Erythroblast (primary cell): ENCODE measurements around the gene HDAC6.
"Not testable (repeated sequence)": the region's sequence is repeated elsewhere in the genome, so short reads cannot be mapped to it uniquely, and the experiment has no call there.

ENCODE experiments used
- DNase-seq, 2 experiments: peaks; one replicate each; lab custom pipeline; 2025; lab: John Stamatoyannopoulos, UW
- GATA1 ChIP-seq: IDR thresholded peaks from 2 replicates; pipeline ENCODE4 v1.6.1; 2011; ENCODE audit warnings: low read depth, mild to moderate bottlenecking, control low read depth, low read length, moderate library complexity
- POLR2A ChIP-seq: IDR thresholded peaks from 2 replicates; pipeline ENCODE4 v1.6.1; 2011; ENCODE audit warnings: mild to moderate bottlenecking, low read length

The HDAC6 gene

DNA sequence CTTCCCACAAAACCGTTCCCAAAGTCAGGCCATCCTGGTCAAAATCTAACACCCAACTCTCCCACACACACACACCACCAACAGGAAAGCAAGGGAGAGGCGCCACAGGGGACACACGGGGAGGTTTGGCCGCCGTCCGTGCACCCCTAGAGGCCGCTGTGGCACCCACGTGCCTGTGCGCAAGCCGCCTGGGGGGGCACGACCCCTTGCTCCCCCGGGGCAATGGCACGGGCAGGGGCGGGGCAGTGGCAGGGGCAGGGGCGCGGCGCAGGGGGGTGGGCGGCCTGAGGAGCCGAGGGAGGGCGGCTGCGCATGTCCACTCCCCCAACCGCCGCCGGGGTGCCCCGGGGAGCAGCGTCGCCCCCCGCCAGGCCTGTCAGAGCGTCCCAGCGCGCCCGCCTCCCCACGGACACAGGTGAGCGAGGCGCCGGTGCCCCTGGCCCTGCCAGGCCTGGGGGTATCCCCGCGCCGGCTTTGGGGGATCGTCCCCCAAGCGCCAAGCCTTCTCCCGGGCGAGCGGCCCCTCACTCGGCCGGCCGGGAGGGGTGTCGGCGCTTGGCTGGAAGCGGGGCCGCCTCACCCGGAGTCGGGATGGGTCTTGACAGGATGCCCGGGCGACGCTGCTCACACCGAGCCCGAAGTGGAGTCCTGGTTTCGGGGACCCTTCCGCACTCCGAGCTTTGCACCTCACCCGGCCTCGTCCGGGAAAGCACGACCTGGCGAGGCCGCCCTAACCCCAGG, 24.4 kb downstream of the HDAC6 start, which contains the start of gene ERAS:
TSS of gene ERAS (plus strand) at position 379 of the 741 bp plus-strand sequence. CDS start 2,611 bp downstream, outside the sequence.
- TF ChIP-seq GATA1 (no peak), POLR2A (no peak)
- peak in 1 of 2 experiments; percentile 17 for DNase-seq

- DNase-seq, result no peak
- TF ChIP-seq POLR2A (no peak), GATA1 (no peak)
Observed at GRCh38 chrX:48826876-48827653, 25.2 kb downstream of the HDAC6 start.

- no peak for TF ChIP-seq GATA1
- no peak for DNase-seq
Observed at GRCh38 chrX:48827654-48827968, 25.7 kb downstream of the HDAC6 start.

DNA sequence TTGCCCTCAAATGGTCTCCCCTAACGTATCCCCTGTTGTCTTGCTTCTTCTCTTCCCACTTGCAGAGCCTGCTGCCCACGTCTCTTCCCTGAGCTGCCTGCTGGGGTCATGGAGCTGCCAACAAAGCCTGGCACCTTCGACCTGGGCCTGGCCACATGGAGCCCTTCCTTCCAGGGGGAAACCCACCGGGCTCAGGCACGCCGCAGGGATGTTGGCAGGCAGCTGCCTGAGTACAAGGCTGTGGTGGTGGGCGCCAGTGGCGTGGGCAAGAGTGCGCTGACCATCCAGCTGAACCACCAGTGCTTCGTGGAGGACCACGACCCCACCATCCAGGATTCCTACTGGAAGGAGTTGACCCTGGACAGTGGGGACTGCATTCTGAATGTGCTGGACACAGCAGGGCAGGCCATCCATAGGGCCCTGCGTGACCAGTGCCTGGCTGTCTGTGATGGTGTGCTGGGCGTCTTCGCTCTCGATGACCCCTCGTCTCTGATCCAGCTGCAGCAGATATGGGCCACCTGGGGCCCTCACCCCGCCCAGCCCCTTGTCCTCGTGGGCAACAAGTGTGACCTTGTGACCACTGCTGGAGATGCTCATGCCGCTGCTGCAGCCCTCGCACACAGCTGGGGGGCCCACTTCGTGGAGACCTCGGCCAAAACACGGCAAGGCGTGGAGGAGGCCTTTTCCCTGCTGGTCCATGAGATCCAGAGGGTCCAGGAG, 27.3 kb downstream of the HDAC6 start:
- no peak for TF ChIP-seq GATA1
- TF ChIP-seq POLR2A, result no peak
- no peak for DNase-seq

- no peak for DNase-seq
- TF ChIP-seq POLR2A, result no peak
- no peak for TF ChIP-seq GATA1
Observed at GRCh38 chrX:48831136-48831908, 29.5 kb downstream of the HDAC6 start.

DNA sequence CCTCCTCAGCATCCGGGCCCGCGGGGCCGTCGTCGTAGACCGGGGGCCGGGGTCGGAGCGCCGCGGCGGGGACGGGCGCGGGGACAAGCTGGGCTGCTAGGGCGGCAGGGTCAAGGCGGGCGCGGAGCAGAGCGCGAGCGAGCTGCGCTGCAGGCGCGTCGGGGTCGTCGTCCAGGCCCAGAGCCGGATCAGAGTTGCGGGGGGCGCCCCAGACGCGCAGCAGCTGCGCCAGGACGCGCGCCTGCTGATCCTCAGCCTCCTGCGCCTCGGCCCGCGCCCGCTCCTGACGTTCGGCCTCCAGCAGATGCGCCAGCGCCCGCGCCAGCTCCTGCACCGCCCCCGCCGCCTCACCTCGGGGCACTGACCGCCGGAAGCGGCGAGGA, 30.0 kb downstream of the HDAC6 start:
- no peak for DNase-seq
- TF ChIP-seq GATA1 (no peak), POLR2A (no peak)

GRCh38 chrX:48833542-48834138, 31.8 kb downstream of the HDAC6 start:
- DNase-seq, result no peak
- no peak for TF ChIP-seq POLR2A

DNA sequence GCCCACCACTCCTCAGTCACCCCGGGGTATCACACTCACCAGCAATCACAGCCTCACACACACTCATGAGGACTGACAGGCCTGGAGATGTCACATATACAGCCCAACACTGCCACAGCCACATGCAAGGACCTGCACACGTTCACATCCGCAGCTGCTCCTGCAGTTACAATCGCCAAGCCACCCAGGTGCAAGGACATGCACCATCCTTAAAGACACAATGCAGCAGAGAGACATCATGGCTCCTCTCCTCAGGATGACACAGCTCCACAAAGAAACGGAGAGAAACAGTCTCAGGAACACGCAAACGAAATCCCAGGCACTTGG, 32.5 kb downstream of the HDAC6 start:
- DNase-seq, result no peak
- TF ChIP-seq POLR2A, result no peak
- no peak for TF ChIP-seq GATA1

GRCh38 chrX:48835524-48836329, 33.9 kb downstream of the HDAC6 start, which contains the start of gene PCSK1N:
PCSK1N (minus strand) TSS chrX:48835610; CDS start chrX:48835532, 78 bp downstream.
- DNase-seq, result no peak
- TF ChIP-seq POLR2A, result no peak
- TF ChIP-seq GATA1, result no peak

- no peak for TF ChIP-seq GATA1
- no peak for TF ChIP-seq POLR2A
- peak in 1 of 2 experiments; percentile 6 for DNase-seq
Observed at GRCh38 chrX:48839686-48840085, 37.8 kb downstream of the HDAC6 start.

- no peak for DNase-seq
- TF ChIP-seq POLR2A, result no peak
- TF ChIP-seq GATA1, result no peak
Observed at GRCh38 chrX:48848847-48849246, 47.0 kb downstream of the HDAC6 start.

DNA sequence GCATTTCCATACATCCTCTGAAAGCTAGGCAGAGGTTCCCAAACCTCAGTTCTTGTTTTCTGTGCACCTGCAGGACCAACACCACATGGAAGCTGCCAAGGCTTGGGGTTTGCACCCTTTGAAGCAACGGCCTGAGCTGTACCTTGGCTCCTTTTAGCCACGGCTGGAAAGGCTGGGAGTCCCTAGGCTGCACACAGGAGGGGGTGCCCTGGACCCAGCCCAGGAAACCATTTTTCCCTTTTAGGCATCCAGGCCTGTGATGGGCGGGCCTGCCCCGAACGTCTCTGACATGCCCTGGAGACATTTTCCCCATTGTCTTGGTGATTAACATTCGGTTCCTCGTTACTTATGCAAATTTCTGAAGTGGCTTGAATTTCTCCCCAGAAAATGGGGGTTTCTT, 51.0 kb downstream of the HDAC6 start:
- no peak for DNase-seq
- TF ChIP-seq GATA1 (no peak), POLR2A (no peak)

- DNase-seq, result not testable (repeated sequence)
Observed at GRCh38 chrX:48853494-48853893, 51.6 kb downstream of the HDAC6 start.

DNA sequence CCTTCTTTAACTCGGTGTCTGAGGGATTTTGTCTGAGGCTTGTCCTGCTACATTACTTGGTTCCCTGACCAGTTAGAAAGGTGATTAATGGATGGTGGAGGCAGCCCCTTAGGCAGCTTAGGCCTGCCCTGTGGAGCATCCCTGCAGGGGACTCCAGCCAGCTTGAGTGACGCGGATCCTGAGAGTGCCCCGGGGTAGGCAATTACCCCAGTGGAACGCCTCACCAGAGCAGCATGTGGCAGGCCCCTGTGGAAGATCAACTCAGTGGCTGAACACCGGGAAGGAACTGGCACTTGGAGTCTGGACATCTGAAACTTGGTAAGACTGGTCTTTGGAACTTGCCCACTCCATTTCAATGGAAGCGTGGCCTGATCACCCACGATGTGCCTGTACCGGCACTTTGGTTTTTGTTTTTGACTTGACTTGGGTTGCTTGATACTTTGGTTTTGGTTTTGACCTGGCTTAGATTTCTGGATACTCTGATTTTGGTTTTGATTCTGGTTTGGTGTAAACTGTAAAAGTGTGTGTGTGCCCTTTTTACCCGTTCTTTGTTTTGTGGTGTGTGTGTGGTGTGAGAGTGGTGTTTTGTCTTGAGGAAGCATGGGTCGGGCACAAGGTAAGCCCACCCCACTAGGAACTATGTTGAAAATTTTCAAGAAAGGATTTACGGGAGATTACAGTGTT, 52.4 kb downstream of the HDAC6 start:
- not testable (repeated sequence) for DNase-seq
